GM18873 (cell line): ENCODE measurements around the gene CLPTM1.
"Not testable (repeated sequence)": the region's sequence is repeated elsewhere in the genome, so short reads cannot be mapped to it uniquely, and the experiment has no call there.

Experiments
- ATAC-seq: cut with Tn5 transposase; IDR thresholded peaks from one replicate; pipeline ENCODE4 v1.9.1; 2021; ENCODE audit warnings: mild to moderate bottlenecking, moderate library complexity, moderate number of reproducible peaks; ENCODE audit not compliant: unreplicated experiment, low FRiP score

CLPTM1 gene

DNA sequence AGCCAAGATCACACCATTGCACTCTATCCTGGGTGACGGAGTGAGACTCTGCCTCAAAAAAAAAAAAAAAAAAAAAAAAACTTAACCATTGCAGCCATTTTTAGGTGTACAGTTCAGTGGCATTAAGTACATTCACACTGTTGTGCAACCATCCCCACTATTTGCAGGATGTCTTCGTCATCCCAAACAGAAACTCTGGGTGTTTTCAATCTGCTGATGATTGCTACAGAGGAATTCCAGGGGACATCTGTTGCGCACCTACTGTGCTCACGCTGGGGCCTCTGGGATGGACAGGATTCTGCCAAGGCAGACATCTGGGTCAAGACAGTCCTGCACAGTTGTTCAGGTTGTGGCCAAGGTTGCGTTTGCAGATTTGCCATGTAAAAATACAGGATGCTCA, 15.5 kb upstream of the CLPTM1 start:
- no peak for ATAC-seq

DNA sequence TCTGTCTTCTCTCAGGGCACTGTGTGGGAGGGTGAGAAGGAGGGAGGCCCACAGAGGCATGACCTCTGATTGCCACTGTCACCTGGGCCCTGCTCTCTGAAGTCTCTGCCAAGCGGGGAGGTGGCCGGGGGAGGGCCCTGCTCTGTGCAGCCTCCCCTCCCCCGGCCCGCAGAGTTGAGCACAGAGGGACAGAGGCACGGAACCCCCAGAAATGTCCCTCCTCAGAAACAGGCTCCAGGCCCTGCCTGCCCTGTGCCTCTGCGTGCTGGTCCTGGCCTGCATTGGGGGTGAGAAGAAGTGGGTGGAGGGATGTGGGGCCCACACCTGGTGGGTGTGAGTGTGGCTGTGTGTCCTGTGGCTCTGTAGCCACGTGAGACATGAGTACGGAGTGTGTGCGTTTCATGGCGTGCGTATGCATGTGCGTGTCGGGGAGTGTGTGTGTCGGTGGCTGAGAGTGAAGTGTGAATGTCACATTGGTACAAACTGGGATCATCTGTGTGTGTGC, 13.1 kb upstream of the CLPTM1 start, which contains the start of gene APOC4:
TSS of gene APOC4 (plus strand) at position 171 of the 505 bp plus-strand sequence. CDS start at position 212, 41 bp downstream.
- ATAC-seq: no peak

DNA sequence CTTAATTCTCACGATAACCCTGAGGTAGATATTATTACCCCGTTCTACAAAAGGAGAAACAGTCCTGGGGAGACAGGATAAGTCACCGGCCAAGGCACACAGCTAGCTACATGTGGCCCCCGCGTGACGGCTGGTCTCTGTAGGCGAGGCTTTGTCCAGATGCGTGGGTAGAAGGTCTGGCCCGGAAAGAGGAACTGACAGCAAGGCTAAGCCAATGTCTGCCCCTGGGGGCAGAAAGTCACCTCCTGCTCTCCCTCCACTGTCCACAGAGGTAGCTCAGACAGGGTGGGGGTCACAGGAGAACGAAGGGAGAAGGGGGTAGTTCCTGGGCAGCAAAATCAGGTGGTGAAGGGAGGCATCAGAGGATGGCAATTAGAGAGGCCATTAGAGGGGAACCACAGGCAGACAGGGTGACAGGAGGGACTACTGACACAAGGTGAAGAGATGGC, 11.4 kb upstream of the CLPTM1 start:
- ATAC-seq: no peak

DNA sequence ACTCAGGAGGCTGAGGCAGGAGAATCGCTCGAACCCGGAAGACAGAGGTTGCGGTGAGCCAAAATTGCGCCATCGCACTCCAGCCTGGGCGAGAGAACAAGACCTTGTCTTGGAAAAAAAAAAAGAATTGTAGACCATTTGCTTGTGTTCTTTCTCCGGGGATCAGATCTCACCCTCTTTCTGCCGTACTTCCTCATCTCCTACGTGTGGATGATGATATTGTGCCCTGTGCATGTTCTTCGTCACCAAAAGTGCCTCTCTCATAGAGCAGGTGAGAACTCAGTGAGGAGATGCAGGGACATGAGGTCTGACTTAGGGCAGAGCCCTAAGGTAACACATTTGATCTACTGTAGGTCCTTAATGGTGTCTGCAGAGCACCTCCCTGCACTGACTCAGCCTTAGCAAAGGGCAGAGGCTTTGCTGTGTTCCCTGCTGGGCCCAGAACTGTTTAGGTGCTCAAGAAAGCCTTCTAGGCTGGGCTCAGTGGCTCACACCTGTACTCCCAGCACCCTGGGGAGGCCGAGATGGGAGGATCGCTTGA, 8.1 kb upstream of the CLPTM1 start:
- no peak for ATAC-seq

DNA sequence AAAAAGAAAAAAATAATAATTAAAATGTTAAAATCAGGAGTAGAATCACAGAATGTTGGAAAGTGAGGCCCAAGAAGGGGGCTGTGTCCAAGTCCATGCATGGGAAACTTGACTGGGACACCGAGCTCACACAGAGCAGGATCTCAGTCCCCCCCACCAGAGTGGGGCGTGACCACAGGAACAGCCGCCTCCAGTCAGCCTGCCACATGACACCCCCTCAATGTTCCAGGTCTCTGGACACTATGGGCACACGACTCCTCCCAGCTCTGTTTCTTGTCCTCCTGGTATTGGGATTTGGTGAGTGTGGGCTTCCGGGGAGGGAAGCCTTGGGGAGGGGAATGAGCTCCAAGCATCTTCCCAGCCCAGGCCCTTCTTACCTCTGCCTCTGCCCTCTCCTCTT, 6.9 kb upstream of the CLPTM1 start:
- ATAC-seq: no peak

DNA sequence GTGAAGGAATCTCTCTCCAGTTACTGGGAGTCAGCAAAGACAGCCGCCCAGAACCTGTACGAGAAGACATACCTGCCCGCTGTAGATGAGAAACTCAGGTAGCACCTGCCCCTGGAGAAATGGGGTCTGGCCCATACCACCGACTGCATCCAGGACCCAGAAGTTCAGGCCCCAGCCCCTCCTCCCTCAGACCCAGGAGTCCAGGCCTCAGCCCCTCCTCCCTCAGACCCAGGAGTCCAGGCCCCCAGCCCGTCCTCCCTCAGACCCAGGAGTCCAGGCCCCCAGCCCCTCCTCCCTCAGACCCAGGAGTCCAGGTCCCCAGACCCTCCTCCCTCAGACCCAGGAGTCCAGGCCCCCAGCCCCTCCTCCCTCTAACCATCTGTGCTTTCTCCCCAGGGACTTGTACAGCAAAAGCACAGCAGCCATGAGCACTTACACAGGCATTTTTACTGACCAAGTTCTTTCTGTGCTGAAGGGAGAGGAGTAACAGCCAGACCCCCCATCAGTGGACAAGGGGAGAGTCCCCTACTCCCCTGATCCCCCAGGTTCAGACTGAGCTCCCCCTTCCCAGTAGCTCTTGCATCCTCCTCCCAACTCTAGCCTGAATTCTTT, 6.3 kb upstream of the CLPTM1 start:
- ATAC-seq: no peak

DNA sequence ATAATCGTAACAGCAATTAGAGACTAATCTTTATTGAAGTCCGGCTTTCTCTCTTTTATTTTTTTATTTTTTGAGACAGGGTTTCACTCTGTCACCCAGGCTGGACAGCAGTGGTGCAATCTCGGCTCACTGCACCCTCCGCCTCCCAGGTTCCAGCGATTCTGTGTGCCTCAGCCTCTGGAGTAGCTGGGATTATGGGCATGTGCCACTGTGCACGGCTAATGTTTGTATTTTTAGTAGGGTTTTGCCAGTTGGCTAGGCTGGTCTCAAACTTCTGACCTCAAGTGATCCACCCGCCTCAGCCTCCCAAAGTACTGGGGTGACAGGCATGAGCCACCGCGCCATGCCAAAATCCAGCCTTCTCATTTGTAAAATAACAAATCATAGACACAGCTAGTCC, 5.6 kb upstream of the CLPTM1 start:
- ATAC-seq: no peak

DNA sequence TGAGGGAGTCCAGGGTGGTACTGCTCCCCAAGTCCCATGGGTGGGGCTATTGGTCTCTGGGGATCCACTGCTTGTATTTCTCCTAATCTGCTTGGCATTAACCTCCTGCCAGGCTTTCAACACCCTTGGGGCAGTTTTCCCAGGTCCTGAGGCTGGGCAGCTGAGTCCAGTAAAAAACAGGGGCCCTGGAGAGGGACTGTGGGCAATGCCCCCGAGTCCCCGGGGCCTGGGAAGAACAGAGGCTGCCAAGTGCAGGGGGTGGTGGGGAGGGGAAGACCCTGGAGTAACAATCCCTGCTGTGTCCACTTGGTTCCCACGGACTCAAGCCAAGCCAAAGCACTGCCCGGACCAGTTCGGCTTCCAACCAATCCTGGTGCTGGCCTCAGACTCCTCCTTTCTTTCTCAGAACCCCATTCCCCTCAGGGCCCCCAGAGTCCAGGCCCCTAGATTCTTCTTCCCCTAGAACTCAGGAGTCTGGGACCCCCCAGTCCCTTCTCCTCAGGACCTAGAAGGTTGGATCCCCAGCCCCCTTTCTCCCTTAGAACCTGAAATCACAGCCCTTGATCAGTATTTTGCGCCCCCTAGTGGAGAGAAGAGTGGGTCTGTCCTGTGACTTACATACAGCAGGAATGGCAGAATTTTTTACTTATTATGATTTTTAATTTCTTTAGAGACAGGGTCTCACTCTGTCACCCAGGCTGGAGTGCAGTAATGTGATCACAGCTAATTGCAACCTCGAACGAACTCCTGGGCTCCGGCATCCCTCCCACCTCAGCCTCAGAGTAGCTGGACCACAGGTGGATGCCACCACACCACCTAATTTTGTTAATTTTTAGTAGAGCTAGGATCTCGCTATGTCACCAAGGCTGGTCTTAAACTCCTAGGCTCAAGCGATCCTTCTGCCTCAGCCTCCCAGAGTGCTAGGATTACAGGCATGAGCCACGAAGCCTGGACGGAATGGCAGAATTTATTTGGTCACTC, 3.7 kb upstream of the CLPTM1 start:
- ATAC-seq: no peak

DNA sequence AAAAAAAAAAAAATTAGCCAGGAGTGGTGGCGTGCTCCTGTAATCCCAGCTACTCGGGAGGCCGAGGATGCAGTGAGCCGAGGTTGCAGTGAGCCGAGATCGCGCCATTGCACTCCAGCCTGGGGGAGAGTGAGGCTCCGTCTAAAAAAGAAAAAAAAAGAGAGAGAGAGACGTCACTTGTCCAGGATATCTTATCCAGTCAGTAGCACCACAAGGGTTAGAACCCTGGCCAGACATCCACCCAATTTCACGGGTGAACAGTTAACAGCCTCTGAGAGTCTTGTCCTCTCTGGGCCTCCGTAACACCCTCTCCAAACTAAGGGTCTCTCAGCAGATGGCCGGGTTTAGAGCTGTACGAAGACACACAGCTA, 917 bp upstream of the CLPTM1 start:
- ATAC-seq: no peak

DNA sequence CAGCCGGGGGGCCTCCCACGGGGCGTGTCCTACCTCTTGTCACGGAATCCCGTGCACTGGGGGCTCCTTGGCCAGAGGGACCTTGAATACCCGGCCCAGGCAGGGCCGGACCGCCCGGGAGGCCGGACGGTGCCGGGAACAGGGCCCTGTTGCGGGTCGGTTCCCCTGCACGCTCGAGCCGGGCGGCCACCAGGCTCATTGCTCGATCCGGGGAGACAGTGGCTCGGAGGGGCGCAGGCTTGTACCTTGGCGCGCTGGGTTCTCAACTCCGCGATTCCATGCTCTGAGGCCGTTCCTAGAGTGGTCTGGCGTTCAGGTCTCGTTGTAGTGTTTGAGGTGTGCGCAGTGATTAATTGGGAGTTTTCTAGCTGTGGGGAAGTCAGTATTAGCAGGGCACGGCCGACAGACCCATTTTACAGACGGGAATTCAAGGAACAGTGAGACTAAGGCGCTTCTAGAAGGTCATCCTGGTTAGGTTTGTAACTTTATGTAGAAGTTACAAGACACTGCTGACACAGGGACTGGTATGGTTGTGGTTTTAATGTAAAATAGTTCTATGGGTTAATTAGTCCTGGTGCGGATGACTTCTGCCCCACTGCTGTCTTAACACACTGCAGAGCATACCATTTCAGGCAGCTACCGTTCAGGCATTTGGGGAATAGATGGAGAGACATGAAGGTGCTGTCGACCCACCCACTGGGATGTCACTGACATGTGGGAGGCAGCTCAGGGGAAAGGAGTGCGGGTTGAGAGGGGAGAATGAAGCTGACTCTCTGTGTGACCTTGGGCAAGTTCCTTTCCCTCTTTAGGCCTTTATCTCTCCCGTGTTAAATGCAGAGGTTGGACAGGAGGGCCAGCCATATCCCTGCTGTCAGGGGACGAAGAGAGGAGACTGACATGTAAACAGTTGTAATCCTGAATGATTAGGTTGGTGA, 592 bp downstream of the CLPTM1 start:
- ATAC-seq: peak; percentile 17

DNA sequence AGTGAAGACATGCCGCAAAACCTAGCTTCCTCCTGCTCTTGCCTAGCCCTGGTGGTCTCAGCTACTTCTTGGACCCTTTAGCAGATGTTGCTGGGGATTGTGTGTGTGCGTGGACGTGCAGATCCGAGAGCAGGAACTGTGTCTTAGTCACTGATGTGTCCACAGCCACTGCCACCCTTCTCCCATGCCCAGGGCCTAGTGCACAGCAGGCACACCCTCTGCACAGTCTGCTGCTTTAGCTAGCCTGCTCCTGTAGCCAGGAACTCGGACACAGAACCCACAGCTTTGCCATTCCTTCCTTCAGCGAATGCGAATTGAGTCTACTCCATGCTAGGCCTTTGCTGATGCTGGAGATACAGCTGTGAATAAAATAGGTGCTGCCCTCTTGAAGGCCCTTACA, 2.3 kb downstream of the CLPTM1 start:
- no peak for ATAC-seq

DNA sequence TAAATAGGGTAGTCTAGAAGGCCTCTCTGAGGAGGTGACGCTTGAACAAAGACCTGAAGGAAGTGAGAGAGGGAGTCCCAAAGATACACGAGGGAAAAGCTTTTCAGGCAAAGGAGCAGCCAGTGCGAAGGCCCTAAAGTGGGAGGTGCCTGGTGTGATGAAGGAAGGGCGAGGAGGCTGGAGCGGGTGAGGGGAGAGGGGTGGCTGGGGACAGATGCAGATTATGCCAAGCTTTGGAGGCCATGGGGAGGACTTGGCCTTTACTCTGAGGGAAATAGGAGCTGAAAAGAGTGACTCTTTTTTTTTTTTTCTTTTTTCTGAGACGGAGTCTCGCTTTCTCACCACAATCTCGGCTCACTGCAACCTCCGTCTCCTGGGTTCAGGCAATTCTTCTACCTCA, 2.9 kb downstream of the CLPTM1 start:
- ATAC-seq: no peak

DNA sequence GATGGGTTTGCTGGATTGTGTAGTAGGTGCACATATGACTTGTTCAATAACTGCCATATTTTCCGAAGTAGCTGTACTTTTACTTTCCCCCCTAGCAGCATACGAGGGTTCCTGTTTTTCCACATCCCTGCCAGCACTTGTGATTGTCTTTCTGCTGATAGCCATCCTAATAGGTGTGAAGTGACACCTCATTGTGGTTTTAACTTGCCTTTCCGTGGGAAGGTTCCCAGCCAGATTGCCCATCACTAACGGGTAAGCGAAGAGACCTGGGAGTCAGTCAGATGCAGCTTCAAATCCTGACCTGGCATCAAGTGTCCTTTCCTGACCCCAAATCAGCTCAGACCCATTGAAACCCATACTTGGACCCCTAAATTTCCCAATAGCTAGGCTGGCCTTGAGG, 4.5 kb downstream of the CLPTM1 start:
- ATAC-seq: no peak

DNA sequence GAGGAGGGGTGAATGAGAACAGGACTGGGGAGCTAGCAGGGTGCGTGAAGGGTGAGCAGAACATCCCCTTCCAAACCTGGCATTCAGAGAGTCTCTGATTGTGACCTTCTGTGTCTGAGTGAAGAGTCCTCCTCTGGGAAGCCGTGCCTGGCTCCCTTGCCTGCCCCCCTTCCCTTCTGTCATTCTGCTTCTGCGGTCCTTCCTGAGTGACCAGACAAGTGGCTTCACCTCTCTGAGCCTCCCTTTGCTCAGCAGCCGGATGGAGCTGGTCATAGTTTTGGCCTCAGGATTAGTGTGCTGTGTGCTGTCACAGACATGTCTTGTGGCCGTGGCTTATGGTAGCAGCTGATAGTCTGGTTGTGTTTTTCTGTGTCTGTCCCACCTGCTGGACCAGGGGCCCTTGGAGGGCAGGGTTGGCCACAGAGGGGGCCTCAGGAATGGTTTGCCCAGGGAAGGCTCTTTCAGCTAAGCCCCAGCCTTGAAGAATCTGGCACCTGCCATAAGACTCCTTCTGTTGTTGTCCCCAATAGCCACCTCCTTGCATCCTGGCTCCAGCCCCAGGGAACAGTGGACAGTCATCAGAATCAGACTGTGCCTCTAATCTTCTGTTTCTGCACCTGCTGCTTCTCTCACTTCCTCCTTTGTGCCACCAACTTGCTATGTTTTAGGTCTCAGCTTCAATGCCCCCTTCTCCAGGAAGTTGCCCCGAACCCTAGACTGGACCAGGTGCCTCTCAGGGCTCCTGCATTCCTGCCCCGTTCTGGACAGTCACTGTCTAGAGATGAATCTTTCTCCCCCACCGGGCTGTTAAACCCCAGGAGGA, 5.9 kb downstream of the CLPTM1 start:
- no peak for ATAC-seq

DNA sequence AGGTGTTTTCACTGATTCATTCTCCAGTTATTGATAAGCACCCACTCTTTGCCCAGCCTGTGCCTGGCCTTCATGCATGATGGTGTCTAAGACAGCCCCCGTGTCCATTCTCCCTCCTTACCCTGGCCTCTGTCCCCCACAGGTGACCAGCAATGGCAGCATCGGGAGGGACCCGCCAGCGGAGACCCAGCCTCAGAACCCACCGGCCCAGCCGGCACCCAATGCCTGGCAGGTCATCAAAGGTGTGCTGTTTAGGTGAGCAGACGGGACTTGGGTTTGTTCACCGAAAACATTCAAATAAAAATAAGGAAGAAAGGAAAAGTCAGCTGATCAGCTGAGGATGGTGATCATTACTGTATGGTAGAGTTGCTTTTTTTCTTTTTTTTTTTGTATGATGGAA, 6.6 kb downstream of the CLPTM1 start:
- ATAC-seq: no peak

DNA sequence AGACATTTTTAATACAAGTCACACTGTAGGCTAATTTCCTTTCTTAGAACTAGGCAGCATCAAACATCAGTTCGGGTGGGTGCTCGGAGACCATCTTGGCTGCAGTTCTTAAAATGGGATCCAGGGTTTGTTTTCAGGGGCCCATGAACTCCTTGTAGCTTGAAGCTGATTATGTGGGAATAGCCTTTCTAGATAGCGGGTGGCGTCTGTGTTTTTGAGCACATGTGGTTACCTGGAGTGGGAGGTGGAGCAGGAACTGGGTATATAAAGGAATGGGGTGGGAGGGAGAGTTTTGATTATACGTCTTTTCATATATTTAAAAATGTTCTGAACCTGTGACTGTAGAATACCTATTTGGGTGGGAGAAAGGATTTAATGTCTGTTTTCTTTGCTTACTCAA, 12.9 kb downstream of the CLPTM1 start:
- ATAC-seq: no peak

DNA sequence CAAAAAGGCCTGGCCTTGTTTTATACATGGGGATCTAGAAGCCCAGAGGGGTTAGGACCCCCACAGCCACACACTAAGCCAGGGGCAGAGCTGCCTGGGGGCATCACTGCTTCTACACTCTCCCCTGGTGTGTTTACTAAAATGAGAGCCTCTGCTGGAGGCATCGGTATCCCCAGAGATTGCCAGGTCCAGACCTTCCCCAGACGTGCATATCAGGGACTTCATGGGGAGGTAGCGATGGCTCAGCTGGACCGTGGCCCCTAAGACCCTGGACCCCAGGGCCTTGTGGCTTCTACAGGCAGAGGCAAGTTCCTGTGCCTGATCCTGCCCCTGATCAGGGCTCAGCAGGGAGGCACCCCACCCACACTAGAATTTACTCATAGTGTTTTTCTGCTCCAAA, 13.5 kb downstream of the CLPTM1 start:
- no peak for ATAC-seq

DNA sequence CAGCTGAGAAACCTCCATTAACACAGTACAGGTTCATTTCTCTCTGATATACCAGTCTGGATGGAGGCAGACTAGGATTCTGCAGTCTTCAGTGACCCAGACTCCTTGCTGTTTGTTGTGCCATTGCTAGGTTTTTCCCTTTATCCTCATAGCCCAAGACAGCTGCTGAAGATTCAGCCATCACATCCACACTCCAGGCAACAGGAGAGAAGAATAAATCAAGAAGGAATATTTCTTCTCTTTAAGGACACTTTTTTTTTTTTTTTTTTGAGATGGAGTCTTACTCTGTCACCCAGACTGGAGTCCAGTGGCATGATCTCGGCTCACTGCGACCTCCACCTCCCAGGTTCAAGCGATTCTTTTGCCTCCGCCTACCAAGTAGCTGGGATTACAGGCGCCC, 14.3 kb downstream of the CLPTM1 start:
- no peak for ATAC-seq

DNA sequence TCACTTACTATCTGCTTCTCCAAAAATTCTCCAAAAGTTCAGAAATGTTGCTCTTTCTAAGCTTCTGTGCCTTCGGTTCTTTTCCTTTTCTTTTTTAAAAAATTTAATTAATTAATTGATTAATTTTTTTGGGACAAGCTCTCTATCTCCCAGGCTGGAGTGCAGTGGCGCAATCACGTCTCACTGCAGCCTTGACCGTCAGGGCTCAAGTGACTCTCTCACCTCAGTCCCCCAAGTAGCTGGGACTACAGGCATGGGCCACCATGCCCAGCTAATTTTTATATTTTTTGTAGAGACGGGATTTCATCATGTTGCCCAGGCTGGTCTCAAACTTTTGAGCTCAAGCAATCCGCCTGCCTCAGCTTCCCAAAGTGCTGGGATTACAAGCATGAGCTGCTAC, 16.3 kb downstream of the CLPTM1 start:
- not testable (repeated sequence) for ATAC-seq
